Measurements from ENCODE around the gene GP1BA.

DNA sequence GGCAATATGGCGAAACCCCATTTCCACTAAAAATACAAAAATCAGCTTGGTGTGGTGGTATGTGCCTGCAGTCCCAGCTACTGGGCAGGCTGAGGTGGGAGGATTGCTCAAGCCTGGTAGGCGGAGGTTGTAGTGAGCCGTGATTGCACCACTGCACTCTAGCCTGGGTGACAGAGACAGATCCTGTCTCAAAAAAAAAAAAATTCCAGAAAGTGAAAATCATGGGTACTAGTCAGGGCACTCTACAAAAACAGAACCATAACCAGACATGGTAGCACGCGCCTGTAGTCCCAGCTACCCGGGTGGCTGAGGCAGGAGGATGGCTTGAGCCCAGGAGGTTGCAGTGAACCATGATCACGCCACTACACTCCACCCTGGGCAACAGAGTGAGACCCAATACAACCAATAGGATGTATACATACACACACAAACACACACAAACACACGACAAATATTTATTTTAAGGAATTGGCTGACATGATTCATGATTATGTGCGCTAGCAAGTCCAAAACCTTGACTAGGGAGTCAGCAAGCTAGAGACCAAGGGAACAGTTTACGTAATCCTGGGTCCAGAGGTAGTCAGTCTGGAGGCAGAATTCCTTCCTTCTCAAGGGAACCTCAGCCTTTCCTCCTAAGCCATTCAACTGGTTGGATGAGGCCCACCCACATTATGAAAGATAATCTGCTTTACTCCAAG lies 11.6 kb upstream of the GP1BA start:
- no peak for TF ChIP-seq TEAD4 (IDR thresholded peaks at IDR 0.05)
- TF ChIP-seq TAF1 (IDR thresholded peaks at IDR 0.05; ENCODE audit: low read depth): no peak
- TF ChIP-seq RAD21 (IDR thresholded peaks at IDR 0.05; ENCODE audit: low read depth): no peak
- TF ChIP-seq FOXM1 (IDR thresholded peaks at IDR 0.05; ENCODE audit: borderline replicate concordance, low read depth): no peak
